GM12878 (cell line): Measurements from ENCODE around the gene ZNF496. TPM values are rescaled to one million over a fixed set of nuclear protein-coding genes. Genes with fewer than 3 reads are reported as not detected.

Source experiments
- ATAC-seq: fragments of 200-7000 bp; cut with Tn5 transposase; 3 replicates; pipeline ENCODE4 v1.9.1; 2020; ENCODE audit warnings: mild to moderate bottlenecking, moderate library complexity
- BruUV-seq: library from RNA; stranded (reverse); fragments of 400-500 nt; replicated peaks from 2 replicates; lab custom pipeline; 2021; lab: Mats Ljungman, UMichigan
- CTCF ChIA-PET: fragments of 300-600 bp; sonication (Branson Sonifier 250); formaldehyde crosslinking; extraction: SDS; loops from one replicate; lab custom pipeline; 2021; ENCODE audit warnings: inconsistent platforms; lab: Yijun Ruan, JAX
- POLR2A ChIA-PET: fragments of 350-600 bp; formaldehyde crosslinking; extraction: SDS; loops from one replicate; lab custom pipeline; 2021; ENCODE audit warnings: inconsistent platforms; lab: Charles Lee
- RAD21 ChIA-PET: fragments of 300-600 bp; sonication (Branson Sonifier 250); formaldehyde crosslinking; loops from one replicate; lab custom pipeline; 2023; ENCODE audit warnings: antibody characterized with exemption; ENCODE audit not compliant: unreplicated experiment; lab: Charles Lee
- SMC1A ChIA-PET: fragments of 300-600 bp; sonication (Branson Sonifier 250); formaldehyde crosslinking; loops from one replicate; lab custom pipeline; 2023; ENCODE audit not compliant: unreplicated experiment, uncharacterized antibody; lab: Charles Lee
- DNase-seq: peaks from one replicate; pipeline ENCODE4 v3.0.0-alpha.2; 2011; ENCODE audit warnings: low read depth, low spot score
- FAIRE-seq: peaks from 3 replicates; lab custom pipeline; 2011; peaks lifted over from hg19 to GRCh38; lab: Jason Lieb, UNC
- H2AFZ ChIP-seq: 2 replicates; pipeline ENCODE4 v1.6.0; 2011; ENCODE audit warnings: low read depth, low read length, control low read depth; ENCODE audit not compliant: control insufficient read depth
- H3K27ac ChIP-seq: 2 replicates; pipeline ENCODE4 v1.5.1; 2011; ENCODE audit warnings: control low read depth; ENCODE audit not compliant: control insufficient read depth, insufficient read depth
- H3K27me3 ChIP-seq, 2 experiments: replicated peaks in 1 of 2; 2 replicates each; pipeline versions ENCODE4 v1.6.0 to v1.6.1; 2011; ENCODE audit warnings: low read length in 1 of 2; ENCODE audit not compliant: control insufficient read depth in 2 of 2, insufficient read depth in 2 of 2
- H3K36me3 ChIP-seq, 2 experiments: 2 replicates each; pipeline ENCODE4 v1.5.1; 2011; ENCODE audit warnings: low read length in 1 of 2; ENCODE audit not compliant: control insufficient read depth in 2 of 2, insufficient read depth in 2 of 2
- H3K4me1 ChIP-seq: 2 replicates; pipeline ENCODE4 v1.6.1; 2011; ENCODE audit warnings: mild to moderate bottlenecking, low read length, moderate library complexity, mixed read lengths; ENCODE audit not compliant: control insufficient read depth, insufficient read depth
- H3K4me2 ChIP-seq: 2 replicates; pipeline ENCODE4 v1.6.0; 2011; ENCODE audit warnings: control low read depth; ENCODE audit not compliant: control insufficient read depth, insufficient read depth
- H3K4me3 ChIP-seq: fragments of 200-600 bp; sonication (generic); 2 replicates; pipeline ENCODE4 v1.5.1; 2016
- H3K79me2 ChIP-seq: 2 replicates; pipeline ENCODE4 v1.6.0; 2011; ENCODE audit warnings: low read length; ENCODE audit not compliant: control insufficient read depth, insufficient read depth
- H3K9ac ChIP-seq: 2 replicates; pipeline ENCODE4 v1.8.0; 2011; ENCODE audit warnings: low read length, control low read depth, mixed read lengths; ENCODE audit not compliant: control insufficient read depth, insufficient read depth
- H3K9me3 ChIP-seq: replicated peaks from 3 replicates; pipeline ENCODE4 v1.5.1; 2011; ENCODE audit warnings: mild to moderate bottlenecking, low read length; ENCODE audit not compliant: control insufficient read depth, insufficient read depth
- H4K20me1 ChIP-seq: 2 replicates; pipeline ENCODE4 v1.6.0; 2011; ENCODE audit not compliant: control insufficient read depth, insufficient read depth
- E2F8 ChIP-seq: fragments of 450-650 bp; IDR thresholded peaks from 2 replicates; pipeline ENCODE4 v1.6.1; 2018; ENCODE audit warnings: mild to moderate bottlenecking, low read depth, moderate library complexity; ENCODE audit not compliant: partially characterized antibody
- ETV6 ChIP-seq, 2 experiments: fragments of 450-650 bp in 1 of 2; IDR thresholded peaks in 1 of 2; conservative IDR thresholded peaks in 1 of 2; 2 replicates each; pipeline ENCODE4 v1.6.1; 2014; ENCODE audit warnings: antibody characterized with exemption in 1 of 2, borderline replicate concordance in 1 of 2, low read depth in 1 of 2, mild to moderate bottlenecking in 1 of 2, moderate library complexity in 1 of 2
- MYC ChIP-seq: IDR thresholded peaks from 2 replicates; pipeline ENCODE4 v1.6.1; 2011; ENCODE audit warnings: mild to moderate bottlenecking, low read length, moderate library complexity, inconsistent platforms; ENCODE audit not compliant: insufficient read depth, insufficient replicate concordance, insufficient read length, severe bottlenecking
- PRDM15 ChIP-seq: fragments of 450-650 bp; formaldehyde crosslinking; IDR thresholded peaks from 2 replicates; pipeline ENCODE4 v1.4.0; 2020; ENCODE audit warnings: mild to moderate bottlenecking, moderate library complexity
- RAD51 ChIP-seq: fragments of 450-650 bp; IDR thresholded peaks from 2 replicates; pipeline ENCODE4 v1.6.1; 2016; ENCODE audit warnings: moderate library complexity, mild to moderate bottlenecking, inconsistent platforms
- SIN3A ChIP-seq: IDR thresholded peaks from 2 replicates; pipeline ENCODE4 v1.6.1; 2012; ENCODE audit warnings: low read depth, low read length, improper control_type of control experiment
- WGBS: methylation state at CpG from one replicate; pipeline ENCODE4 v1.1.6; 2016; ENCODE audit warnings: low lambda C conversion rate; ENCODE audit not compliant: insufficient replicate concordance, insufficient coverage; ENCODE audit errors: missing lambda C conversion rate; 5-methylcytosine and 5-hydroxymethylcytosine counted together
- in situ Hi-C: fragments of 300-500 bp; cut with MboI; formaldehyde crosslinking; loops from 9 replicates; pipeline ENCODE4 v1.14.3; 2018; ENCODE audit warnings: mixed read lengths
- intact Hi-C: fragments of 100-400 bp; cut with micrococcal nuclease; formaldehyde crosslinking; loops from one replicate; pipeline ENCODE4 v1.14.2; 2022; ENCODE audit not compliant: unreplicated experiment
- polyA plus RNA-seq, 11 experiments: library from polyadenylated mRNA; depleted of rRNA in 4 of 11; unstranded in 6 of 11; stranded (reverse) in 5 of 11; fragments of >200 nt; fragmentation: Nextera tagmentation in 4 of 11; fragmentation: Illumina TruSeq in 1 of 11; extraction: Ambion mirVana in 4 of 11; extraction: Trizol in 1 of 11; gene quantifications; 1 replicate in 1 of 11; 2 replicates in 10 of 11; pipeline versions ENCODE4 v1.2.1 to v1.2.3, GENCODE V29; 2011 to 2016; ENCODE audit warnings: inconsistent platforms in 2 of 11, missing spikeins in 2 of 11, low read depth in 1 of 11
- total RNA-seq, 4 experiments: library from RNA; depleted of rRNA in 3 of 4; stranded (reverse); fragments of >200 nt in 3 of 4; fragmentation: Illumina TruSeq in 1 of 4; extraction: Trizol in 1 of 4; gene quantifications; 2 replicates each; pipeline versions ENCODE4 v1.2.1 to v1.2.3, GENCODE V29; 2013 to 2021

The ZNF496 gene
- total and polyA plus RNA-seq, 10 of the 15 experiments (the other 5 are each of a cell fraction or from before 2014, with no cell fraction given): 1.6 to 26.4 (median 12.5) TPM

- Histone ChIP-seq H3K27me3 (no peaks in the 10 kb centered on the region), H3K4me2 (no peak overlapping the region), H3K4me1 (peaks cover 1% of the 10 kb centered on the region; the same call in 1 of the 2 replicates), H3K9ac (no peak overlapping the region), H3K36me3 (peaks cover 10 to 13% of the 10 kb centered on the region in 2 experiments; a peak in 3 of 4 replicates), H3K79me2 (peaks cover 2% of the 10 kb centered on the region), H2AFZ (no peak overlapping the region), H4K20me1 (no peaks in the 10 kb centered on the region), H3K4me3 (no peak overlapping the region)
- in situ Hi-C loops: no loop called here
- POLR2A ChIA-PET: interaction anchor here (0.9 to 1.2 kb wide), 2 partner anchors 112 to 114 kb away, joined by 3 to 4 read pairs; no protein-coding TSS in a partner anchor
- ATAC-seq: no peak; the same call in 2 of the 3 replicates
- RAD21 ChIA-PET: no interaction called here
- FAIRE-seq: no peak
- CTCF ChIA-PET: interaction anchor here (1.0 to 2.6 kb wide), 2 partner anchors 48 to 164 kb away, joined by 3 to 13 read pairs; no protein-coding TSS in a partner anchor
- no TSS peak for BruUV-seq
- 92% methylated on average over 2 of the region's 2 CpGs for WGBS
- SMC1A ChIA-PET: interaction anchor here (0.9 to 1.2 kb wide), 3 partner anchors 65 to 118 kb away, joined by 3 read pairs; no protein-coding TSS in a partner anchor
- TF ChIP-seq PRDM15 (CRISPR knock-in tag) (no peak), ETV6 (conservative IDR thresholded peaks at IDR 0.05 in 1 of 2, IDR thresholded peaks at IDR 0.05 in 1 of 2; ENCODE audit: borderline replicate concordance in 1 of 2, low read depth in 1 of 2) (no peak), E2F8 (no peak), SIN3A (no peak), RAD51 (no peak), MYC (no peak)
- TF ChIP-seq, all 136 proteins: peak for 0
- H3K9me3 ChIP-seq: no peaks in the 10 kb centered on the region
- no peak for DNase-seq
- intact Hi-C loops: no loop called here
- H3K27ac ChIP-seq: no peak overlapping the region
Measured at GRCh38 chr1:247324923-247325322, 6.7 kb downstream of the ZNF496 start.
